Stimulated activated CD8-positive, alpha-beta memory T cell treated with anti-CD3 and anti-CD28 coated beads, Interleukin-12 subunit alpha, Interleukin-12 subunit beta, amount 100 ng/mL, for 4 hours (primary cell): ENCODE results near the gene DBH.
"Not testable (repeated sequence)": the region's sequence is repeated elsewhere in the genome, so short reads cannot be mapped to it uniquely, and the experiment has no call there.

ENCODE experiments used
- DNase-seq: peaks from one replicate; pipeline ENCODE4 v3.0.0-alpha.2; 2020; ENCODE audit warnings: low read depth

DBH gene

DNA sequence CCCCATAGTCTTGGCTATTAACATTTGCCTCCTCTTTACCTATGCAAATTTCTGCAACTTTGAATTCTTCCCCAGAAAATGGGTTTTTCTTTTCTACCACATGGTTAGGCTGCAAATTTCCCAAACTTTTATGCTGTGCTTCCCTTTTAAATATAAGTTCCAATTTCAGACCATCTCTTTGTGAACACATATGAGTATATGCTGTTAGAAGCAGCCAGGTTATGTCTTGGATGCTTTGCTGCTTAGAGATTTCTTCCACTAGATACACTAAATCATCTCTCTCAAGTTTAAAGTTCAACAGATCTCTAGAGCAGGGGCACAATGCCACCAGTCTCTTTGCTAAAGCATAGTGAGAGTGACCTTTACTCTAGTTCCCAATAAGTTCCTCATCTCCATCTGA, 10.2 kb upstream of the DBH start:
- not testable (repeated sequence) for DNase-seq

DNA sequence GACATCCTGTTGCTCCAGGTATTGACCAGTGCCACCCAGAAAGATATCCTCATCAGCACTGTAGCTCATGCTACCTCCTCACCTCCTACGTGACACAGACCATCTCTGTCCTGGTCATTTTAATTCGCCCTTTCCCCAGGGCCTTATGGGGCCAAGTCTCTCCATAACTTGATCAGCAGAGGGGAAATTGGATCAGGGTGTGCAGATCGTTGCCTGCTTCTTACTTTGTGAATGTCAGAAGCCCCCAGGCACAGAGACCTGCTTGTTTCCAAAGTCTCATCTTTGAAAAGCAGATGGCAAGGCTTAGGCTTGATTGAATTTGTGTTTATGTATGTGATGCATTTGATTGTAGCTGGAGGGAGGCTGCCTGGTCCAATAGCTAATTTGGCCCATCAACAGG, 8.8 kb upstream of the DBH start:
- no peak for DNase-seq

DNA sequence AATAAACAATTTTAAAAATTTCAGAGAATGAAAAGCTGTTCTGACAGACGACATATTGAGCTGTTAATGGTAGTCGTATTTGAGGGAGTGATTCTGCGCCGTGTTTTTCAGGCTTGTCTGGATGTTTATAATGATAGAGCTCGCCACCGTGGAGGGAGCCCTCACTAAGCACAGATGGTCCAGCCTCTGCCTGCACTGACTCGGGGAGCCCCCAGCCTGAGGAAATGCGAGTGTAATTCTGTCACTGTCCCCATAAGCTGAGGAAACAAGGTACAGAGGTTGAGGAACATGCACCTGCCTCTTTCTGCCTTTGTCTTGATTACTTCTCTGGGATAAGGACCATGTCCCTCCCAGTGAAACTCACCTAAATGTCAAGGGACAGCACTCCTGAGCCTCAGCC, 7.4 kb upstream of the DBH start:
- no peak for DNase-seq

DNA sequence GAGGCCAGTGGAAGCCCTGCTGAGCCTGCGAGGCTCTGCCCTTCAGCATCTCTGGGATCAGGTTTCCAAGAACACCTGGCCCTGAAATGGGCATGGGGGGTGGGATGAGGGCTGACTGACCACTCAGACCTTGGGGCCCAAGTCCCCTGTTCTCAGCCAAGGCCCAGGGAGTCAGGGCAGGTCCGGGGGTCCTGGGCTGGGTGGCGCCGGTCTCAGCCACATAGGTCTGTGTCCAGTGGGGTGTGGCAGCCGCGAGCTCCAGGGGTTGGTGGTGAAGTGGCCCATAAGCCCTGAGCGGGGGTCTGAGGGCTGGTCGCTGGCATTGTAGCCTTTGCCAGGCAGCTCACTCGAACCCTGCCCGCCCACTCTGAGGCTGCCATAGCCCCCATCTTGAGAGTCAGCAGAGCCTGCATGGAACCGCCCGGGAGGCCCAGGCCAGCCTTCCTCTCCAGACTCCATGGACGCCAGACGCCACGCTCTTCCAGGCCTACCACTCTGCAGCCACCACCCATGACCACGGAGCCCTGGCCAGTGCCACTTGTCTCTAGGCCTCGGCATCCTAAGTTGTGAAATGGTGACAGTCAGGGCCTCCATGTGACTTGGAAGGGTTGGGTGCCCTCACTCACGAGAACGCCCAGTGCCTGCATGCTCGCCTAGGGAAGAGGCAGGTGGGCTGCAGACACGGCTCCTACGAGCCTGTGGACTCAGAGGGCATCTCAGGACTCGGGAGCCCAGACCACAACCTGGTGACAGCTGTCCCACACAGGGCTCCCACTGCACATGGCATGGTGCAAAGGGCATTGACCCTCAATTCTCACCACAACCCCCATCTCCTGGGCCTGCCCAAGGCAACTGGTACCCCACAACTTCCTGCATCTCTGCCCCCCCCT, 6.7 kb upstream of the DBH start:
- no peak for DNase-seq

DNA sequence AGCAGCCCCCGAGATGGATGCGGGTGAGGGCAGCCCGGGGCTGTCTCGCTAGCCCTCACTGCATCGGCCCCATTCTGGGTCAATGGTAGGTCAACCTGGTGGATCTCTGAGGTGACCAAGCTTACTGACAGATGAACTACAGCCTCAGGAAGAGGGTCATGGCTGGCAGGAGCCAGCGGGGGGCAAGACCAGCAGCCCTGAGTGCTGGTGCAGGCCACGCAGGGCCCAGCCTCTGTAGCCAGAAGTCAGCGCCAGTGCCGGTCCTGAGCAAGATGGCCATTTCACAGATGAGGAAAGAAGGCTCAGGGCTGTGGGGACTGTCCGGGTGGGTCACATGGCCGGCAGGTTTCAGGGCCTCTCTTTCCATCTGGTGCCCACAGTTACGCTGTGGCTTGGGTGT, 5.1 kb upstream of the DBH start:
- no peak for DNase-seq

DNA sequence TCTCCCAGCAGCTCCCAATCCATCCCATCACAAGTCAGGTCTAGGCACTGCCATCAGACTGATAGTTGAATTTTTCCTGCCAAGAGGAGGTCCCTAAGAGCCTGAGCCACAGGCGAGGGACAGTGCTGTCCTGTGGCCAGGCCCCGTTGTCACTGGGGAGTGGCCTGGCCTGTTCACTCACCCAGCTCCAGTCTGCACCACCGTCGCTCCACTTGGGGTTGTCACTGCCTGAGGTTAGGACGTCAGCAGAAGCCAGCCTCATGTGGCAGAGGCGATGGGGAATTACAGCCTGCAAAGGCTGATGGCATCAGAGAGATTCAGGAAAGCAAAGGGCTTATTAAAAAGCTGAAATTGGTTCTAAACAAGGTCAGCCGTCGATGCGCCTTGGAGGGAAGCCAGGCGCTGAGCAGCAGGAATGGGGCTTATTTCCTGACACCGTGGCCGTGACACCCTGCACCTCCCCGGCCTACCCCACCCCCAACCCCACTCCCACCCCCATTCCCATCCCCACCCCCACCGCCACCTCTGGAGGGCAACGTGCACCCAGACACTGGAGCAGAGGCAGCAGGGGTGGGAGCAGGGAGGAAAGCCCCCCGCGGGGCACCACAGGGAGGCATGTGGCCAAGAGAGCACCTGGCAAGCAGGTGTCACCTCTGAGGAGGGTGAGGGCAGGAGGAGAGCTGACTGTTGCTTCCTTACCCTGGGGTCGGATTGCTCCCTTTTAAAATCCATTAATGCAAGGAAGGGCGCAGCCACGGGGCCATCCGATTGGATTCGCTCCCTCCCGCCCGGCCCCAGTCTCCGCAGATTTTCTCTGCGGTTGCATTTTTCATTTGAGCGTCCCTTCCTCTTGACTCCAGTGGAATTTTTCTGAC, 3.1 kb upstream of the DBH start:
- no peak for DNase-seq

DNA sequence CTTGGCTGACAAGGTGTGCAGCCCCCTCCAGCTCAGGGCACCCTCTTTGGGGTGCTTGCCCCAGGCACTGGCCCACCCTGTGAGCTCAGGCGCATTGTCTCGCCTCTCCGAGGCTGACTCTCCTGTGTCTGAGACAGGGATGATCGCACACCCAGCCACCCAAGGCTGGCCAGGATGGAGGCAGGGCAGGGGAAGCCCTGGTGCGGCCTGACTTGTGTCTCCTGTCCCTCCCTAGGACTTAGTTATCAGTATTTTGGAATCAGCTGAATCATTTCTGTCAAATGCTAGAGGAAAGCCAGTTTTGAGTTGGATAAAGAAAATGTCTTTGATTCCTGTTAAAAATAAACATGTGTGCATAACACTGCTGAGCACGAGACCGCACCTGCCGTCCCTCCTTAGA, 2.5 kb upstream of the DBH start:
- no peak for DNase-seq

DNA sequence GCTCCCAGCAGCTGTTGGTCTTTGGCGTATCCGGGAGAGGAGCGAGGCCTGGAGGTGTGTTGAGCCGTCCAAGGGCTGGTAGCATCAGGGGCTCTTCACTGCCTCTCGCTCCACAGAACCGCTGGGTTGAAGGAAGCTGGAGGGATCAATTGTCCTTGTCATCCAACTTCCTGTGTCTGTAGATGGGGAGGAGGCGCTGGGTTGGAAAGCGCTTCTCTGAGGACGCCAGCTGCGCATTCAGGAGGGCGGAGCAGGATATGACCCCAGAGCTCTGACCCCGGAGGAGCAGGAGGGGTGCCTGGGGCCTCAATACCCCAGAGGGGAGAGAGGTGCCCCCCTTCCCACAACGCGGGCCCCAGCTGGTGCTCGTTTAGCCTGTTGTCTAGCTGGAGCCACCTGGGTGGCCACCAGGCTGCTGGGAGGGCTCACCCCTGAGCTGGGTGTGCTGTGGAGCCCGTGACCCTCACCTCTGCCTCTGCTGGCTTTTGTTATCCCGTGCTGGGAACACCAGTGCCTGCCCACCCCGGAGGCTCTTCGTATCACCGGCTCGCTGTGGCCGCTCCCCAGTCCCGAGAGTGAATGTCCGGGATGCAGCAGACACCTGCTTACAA, 2.0 kb upstream of the DBH start:
- DNase-seq, result no peak

DNA sequence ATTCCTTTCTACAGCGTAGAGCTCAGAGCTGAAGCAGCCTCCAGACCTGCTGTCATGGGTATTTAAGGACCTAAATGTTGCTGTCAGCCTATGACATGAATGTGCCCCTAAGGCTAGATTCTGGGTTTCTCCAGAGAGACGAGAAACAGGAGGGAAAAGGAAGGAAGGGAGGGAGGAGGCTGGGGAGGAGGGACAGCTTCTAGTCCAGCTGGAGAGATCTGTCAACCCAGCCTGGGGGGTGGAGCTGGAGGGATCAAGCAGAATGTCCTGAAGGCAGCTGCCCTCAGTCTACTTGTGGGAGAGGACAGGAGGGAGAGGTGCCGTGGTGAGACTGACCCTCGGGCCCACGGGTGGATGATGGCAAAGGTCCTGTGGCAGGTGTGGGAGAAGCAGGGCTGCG, 1.1 kb upstream of the DBH start:
- no peak for DNase-seq

DNA sequence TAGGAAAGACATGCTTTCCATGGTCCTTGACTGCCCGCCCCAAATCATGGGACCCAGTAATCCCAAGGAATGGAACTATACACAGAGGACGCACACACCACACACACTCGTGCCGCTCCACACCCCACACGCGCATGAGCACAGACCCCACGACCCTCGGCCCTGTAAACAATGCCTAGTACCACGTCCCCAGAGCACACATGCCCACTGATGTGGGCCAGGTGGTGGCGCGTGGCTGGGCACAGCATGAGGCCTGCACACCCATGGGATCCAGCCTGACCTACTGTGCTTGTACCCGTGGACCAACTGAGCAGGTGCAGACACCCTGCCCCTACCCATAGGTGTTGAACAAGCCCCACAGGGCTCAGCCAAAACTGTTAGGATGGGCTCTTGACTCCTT, 739 bp downstream of the DBH start:
- DNase-seq, result no peak

DNA sequence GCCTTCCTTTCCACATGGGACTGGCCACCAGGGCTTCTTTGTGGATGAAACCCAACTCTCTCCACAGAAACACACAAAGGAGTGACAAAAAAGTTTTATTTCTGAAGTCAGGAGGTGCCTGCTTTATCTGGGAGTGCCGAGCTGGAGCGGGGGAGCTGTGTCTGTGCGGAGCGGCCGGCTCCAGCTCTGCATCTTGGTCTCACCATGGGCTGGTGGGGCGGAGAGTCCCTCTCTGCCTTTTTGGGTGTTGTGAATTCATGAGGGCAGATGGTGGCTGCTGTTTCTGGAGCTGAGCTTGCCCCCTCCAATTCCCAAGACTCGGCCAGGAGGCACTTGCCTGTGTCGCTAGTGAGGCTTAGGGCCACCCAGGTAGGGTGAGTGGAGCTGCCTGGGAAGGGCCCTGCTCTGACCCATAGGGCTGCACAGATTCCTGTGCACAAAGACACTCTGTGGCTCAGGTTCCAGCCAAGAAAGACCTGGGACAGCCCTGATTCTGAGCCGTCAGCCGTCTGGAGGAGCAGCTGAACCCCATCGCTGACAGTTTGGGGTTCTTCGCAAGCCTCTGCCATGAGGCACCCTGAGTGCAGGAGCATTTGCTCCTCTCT, 1.4 kb downstream of the DBH start:
- no peak for DNase-seq

DNA sequence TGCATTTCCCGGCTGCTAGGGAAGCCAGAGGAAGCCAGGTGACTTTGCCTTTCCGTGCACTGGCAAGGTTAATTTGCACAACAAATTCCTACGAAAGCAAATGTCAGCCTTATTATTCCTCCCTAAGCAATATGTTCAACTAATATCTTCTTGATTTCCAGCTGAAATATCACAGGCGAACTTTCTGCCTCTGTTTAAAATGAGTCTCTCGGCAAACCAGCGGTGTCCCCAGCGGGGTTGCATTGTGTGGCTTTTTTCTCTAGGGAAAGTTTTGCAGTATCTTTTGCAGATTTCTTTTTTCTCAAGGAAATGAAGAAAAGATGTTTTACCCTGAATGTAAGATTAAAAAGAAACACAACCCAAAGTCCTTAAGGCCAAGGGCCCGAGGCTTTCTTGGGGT, 1.9 kb downstream of the DBH start:
- DNase-seq, result no peak

DNA sequence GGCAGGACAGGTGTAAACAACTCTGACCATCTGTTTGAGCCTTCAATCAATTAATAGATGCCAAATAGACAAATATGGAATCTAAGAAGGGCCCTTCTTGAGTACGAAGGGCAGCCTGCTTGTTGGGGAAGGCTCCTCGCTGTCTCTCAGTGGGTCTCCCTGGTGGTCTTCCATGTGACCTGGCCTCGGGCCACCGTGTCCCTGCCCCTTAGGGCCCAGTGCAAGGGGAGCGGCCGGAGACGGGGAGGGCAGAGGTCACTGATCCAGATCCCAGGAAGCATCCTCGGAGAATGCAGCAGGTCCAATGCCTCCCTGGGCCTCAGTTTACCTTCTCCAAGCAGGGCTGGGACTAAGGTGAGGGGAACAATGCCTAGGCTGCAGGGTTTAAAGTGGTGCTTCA, 2.5 kb downstream of the DBH start:
- DNase-seq, result no peak

DNA sequence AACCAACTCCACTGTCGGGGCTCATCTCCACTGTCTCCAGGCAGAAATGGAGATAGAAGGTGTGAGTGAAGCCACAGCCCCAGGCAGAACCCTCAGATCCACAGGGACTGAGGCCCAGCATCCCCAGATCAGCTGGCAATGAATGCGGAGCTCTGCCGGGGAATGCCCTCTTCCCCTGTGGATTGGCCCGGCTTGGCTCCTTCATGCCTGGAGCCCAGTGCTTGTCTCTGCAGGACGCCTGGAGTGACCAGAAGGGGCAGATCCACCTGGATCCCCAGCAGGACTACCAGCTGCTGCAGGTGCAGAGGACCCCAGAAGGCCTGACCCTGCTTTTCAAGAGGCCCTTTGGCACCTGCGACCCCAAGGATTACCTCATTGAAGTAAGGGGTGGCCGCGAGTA, 3.5 kb downstream of the DBH start:
- no peak for DNase-seq

DNA sequence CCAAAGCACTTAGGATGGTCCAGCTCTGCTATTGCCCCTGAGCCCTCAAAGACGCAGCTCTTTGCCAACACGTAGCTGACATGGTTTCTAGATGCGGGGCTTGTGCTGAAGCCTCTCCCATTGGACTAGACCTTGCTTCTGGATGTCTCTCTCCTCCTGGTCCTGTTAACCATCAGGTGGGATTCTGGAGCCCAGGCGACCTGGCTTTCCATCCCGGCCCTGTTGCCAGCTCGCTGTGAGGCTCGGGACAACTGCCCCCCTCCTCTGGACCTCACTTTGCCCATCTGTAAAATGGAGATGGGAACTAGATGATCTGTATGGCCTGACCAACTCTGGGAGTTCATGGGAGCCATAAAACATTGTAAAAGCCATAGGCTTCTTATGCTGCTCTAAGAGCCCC, 4.0 kb downstream of the DBH start:
- DNase-seq, result no peak

DNA sequence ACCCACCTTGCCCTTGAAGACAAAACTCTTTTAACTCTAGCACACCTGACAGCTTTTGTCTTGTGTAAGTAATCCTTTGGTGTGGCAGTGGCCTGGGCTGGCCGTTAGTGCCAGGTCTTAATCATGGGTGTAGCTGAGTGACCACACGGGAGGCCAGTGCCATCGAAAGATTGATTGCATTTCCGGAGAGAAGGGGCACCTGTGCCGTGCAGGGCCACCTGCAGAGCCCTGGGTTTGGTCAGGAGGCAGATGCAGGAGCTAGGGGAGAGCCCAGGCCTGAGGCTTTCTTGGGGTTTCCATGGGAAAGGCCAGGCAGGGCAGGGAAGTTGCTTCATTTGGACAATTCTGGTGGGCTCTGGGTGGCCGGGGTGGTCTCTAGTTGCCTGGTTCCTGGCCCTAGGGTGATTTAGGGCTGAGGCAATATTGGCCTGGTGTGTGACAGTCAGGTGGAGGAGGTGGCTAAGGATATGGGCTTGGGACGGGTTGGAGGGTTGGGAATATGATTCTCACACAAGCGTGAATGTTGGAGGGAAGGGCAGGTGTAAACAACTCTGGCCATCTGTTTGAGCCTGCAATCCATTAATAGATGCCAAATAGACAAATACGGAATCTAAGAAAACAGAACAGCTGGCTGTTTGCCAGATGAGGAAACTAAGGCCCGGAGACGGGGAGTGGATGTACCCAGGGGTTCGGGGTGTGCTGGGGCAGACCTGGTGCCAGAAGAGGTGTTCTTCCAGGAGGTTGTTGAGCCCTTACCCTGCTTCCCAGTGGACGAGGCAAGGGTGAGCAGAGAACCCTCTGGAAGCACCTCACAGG, 4.6 kb downstream of the DBH start:
- no peak for DNase-seq

DNA sequence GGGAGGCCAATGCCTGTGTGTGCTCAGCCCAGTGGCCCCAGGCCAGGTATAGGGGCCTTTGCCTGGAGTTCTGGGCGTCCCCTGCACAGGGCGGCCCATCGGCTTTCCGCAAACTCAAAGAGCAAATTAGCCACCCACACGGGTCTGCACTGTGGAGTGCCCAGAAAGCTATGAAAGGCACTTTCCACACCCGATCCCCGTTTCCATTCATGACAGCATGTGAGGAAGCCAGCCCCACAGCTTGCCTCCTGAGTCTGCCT, 5.2 kb downstream of the DBH start:
- no peak for DNase-seq

DNA sequence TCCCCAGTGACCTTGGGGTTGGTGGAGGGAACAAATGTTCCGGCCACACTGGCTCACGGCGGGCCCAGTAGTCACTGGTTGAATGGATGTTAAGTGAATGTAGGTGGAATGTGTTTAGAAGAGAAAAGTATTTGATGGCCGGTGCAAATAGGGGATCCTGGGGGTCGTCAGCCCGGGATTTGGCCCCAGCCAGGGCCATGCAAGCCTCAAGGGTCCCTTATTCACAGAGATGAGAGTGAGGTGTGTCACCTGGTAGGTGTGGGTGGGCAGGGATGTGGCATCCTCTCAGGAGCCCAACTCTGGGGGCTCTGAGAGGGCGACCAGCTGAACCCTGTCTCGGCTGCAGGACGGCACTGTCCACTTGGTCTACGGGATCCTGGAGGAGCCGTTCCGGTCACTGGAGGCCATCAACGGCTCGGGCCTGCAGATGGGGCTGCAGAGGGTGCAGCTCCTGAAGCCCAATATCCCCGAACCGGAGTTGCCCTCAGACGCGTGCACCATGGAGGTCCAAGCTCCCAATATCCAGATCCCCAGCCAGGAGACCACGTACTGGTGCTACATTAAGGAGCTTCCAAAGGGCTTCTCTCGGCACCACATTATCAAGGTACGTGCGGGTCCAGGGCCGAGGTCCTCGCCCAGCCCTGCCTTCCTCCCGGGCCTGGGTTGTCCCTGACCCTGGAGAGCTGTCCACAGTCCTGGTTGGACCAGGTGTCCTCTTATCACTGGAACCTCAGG, 5.9 kb downstream of the DBH start:
- DNase-seq, result no peak

DNA sequence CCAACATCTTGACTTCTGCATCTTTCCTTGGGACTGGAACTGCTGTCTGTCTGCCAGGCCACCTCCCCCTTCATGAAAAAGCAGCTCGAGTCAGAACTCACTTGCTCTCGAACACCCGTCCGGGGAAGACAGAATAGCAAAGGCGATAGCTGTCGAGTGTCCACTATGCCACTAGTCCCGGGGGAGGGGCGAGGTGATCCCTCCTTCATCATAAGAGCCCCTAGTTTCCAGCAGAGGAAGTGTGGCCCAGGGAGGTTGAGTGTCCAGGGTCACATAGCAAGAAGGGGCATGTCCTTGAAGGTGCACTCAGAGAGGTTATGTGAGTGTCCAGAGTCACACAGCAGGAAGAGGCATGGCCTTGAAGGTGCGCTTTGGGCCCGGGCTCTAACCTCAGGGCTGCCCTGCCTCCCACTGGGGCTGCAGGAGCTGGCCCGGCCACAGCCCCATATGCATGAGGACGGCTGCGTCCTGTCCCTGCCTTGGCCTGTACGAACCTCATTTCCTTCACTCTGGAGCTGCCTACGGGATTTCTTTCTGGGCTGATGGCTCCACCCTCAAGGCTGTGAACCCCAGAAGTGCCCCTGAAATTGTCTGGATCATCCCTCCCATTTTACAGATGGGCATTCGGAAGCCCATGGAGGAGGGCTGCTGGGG, 6.7 kb downstream of the DBH start:
- no peak for DNase-seq

DNA sequence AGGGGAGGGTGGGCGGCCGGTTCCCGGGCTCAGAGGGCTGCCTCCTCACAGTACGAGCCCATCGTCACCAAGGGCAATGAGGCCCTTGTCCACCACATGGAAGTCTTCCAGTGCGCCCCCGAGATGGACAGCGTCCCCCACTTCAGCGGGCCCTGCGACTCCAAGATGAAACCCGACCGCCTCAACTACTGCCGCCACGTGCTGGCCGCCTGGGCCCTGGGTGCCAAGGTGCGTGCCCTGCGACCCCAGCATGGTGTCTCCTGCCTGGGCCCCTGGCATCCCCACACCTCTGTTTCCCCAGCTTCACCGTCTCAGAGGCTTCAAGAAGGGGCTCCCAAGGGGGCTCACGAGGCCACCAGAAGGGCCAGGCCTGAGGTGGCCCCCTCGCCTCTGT, 7.2 kb downstream of the DBH start:
- no peak for DNase-seq
